GM18526 (cell line): Measurements from ENCODE around the gene CDK15.

Experiments used
- POLR2A ChIP-seq: IDR thresholded peaks from 3 replicates; pipeline ENCODE4 v1.6.1; 2011; ENCODE audit not compliant: insufficient read length; ENCODE audit errors: extremely low read depth

The CDK15 gene

GRCh38 chr2:201929281-201930026 is 123.1 kb downstream of the CDK15 start:
- no peak for TF ChIP-seq POLR2A

GRCh38 chr2:201930043-201930442 is 123.7 kb downstream of the CDK15 start:
- no peak for TF ChIP-seq POLR2A

GRCh38 chr2:201930831-201931230 is 124.5 kb downstream of the CDK15 start:
- TF ChIP-seq POLR2A = no peak

GRCh38 chr2:201931475-201931874 is 125.1 kb downstream of the CDK15 start:
- TF ChIP-seq POLR2A = no peak

GRCh38 chr2:201931951-201932350 is 125.6 kb downstream of the CDK15 start:
- no peak for TF ChIP-seq POLR2A

- TF ChIP-seq POLR2A = no peak
These were observed 126.2 kb downstream of the CDK15 start for GRCh38 chr2:201932511-201932910.

GRCh38 chr2:201933792-201934237 is 127.5 kb downstream of the CDK15 start:
- TF ChIP-seq POLR2A = no peak

GRCh38 chr2:201936817-201937216 is 130.5 kb downstream of the CDK15 start:
- TF ChIP-seq POLR2A = no peak

GRCh38 chr2:201937343-201937742 is 131.0 kb downstream of the CDK15 start:
- no peak for TF ChIP-seq POLR2A

- TF ChIP-seq POLR2A = no peak
These were observed 131.9 kb downstream of the CDK15 start for GRCh38 chr2:201938156-201938775.

- no peak for TF ChIP-seq POLR2A
These were observed 132.4 kb downstream of the CDK15 start for GRCh38 chr2:201938781-201939180.

- no peak for TF ChIP-seq POLR2A
These were observed 133.2 kb downstream of the CDK15 start for GRCh38 chr2:201939453-201939941.

GRCh38 chr2:201942531-201942930 is 136.2 kb downstream of the CDK15 start:
- TF ChIP-seq POLR2A = no peak
